HepG2 (cell line): ENCODE data around the gene PCDHGA12. TPM values are rescaled to one million over a fixed set of nuclear protein-coding genes. Genes with fewer than 3 reads are reported as not detected.
"Not testable (repeated sequence)": the region's sequence is repeated elsewhere in the genome, so short reads cannot be mapped to it uniquely, and the experiment has no call there.

ENCODE experiments used
- ATAC-seq: fragments of 200-7000 bp; cut with Tn5 transposase; 3 replicates; pipeline ENCODE4 v1.9.1; 2020; ENCODE audit warnings: mild to moderate bottlenecking, moderate library complexity
- BruUV-seq: library from RNA; stranded (reverse); fragments of 400-500 nt; replicated peaks from 2 replicates; lab custom pipeline; 2021; lab: Mats Ljungman, UMichigan
- CTCF ChIA-PET: fragments of 300-600 bp; formaldehyde crosslinking; extraction: SDS; loops from one replicate; lab custom pipeline; 2021; ENCODE audit warnings: low total read pairs, inconsistent platforms, low intra/inter-chr PET ratio; lab: Yijun Ruan, JAX
- POLR2A ChIA-PET: fragments of 350-600 bp; sonication (Branson Sonifier 250); formaldehyde crosslinking; loops from one replicate; lab custom pipeline; 2020; ENCODE audit warnings: antibody characterized with exemption, inconsistent platforms; lab: Yijun Ruan, JAX
- DNase-seq: peaks from one replicate; pipeline ENCODE4 v3.0.0-alpha.2; 2015; ENCODE audit warnings: low spot score
- FAIRE-seq: peaks from 3 replicates; lab custom pipeline; 2011; peaks lifted over from hg19 to GRCh38; lab: Jason Lieb, UNC
- H2AFZ ChIP-seq: one replicate; pipeline ENCODE4 v1.6.1; 2011; ENCODE audit warnings: low read length, inconsistent platforms
- H3K27ac ChIP-seq: fragments of 300-600 bp; 3 replicates; pipeline ENCODE4 v1.8.0; 2011; ENCODE audit warnings: mixed run types, mild to moderate bottlenecking, mixed read lengths, low read length, inconsistent platforms; ENCODE audit not compliant: insufficient read depth; ENCODE audit errors: extremely low read length
- H3K27me3 ChIP-seq, 2 experiments: fragments of 200-600 bp in 1 of 2; 2 replicates in 1 of 2; 3 replicates in 1 of 2; pipeline versions ENCODE4 v1.6.0 to v1.8.0; 2011; ENCODE audit warnings: low read length in 2 of 2, mild to moderate bottlenecking in 2 of 2, moderate library complexity in 2 of 2, inconsistent platforms in 1 of 2; ENCODE audit not compliant: insufficient read depth in 2 of 2, control insufficient read depth in 1 of 2
- H3K36me3 ChIP-seq, 2 experiments: fragments of 200-600 bp in 1 of 2; replicated peaks in 1 of 2; 2 replicates in 1 of 2; 3 replicates in 1 of 2; pipeline versions ENCODE4 v1.5.1 to v1.8.0; 2011; ENCODE audit warnings: low read length in 2 of 2, inconsistent platforms in 1 of 2; ENCODE audit not compliant: insufficient read depth in 2 of 2, control insufficient read depth in 1 of 2
- H3K4me1 ChIP-seq: 2 replicates; pipeline ENCODE4 v1.5.1; 2012; ENCODE audit warnings: low read length, inconsistent platforms; ENCODE audit not compliant: insufficient read depth
- H3K4me2 ChIP-seq: 2 replicates; pipeline ENCODE4 v1.6.0; 2011; ENCODE audit warnings: low read depth, low read length, inconsistent platforms
- H3K4me3 ChIP-seq, 3 experiments: fragments of 200-600 bp in 1 of 3; sonication (generic), shearing (Covaris generic) in 1 of 3; replicated peaks in 1 of 3; 2 replicates each; pipeline ENCODE4 v1.5.1; 2011 to 2016; ENCODE audit warnings: low read length in 3 of 3, inconsistent platforms in 2 of 3, low read depth in 2 of 3, mild to moderate bottlenecking in 2 of 3, control low read depth in 1 of 3, mixed read lengths in 1 of 3; ENCODE audit not compliant: insufficient read depth in 1 of 3
- H3K79me2 ChIP-seq: one replicate; pipeline ENCODE4 v1.6.1; 2011; ENCODE audit warnings: low read length, inconsistent platforms; ENCODE audit not compliant: insufficient read depth
- H3K9ac ChIP-seq: 2 replicates; pipeline ENCODE4 v1.6.0; 2011; ENCODE audit warnings: mild to moderate bottlenecking, low read depth, low read length, inconsistent platforms; ENCODE audit not compliant: insufficient read depth
- H3K9me3 ChIP-seq: 2 replicates; pipeline ENCODE4 v1.5.1; 2012; ENCODE audit warnings: mild to moderate bottlenecking, low read length
- H4K20me1 ChIP-seq: 2 replicates; pipeline ENCODE4 v1.6.0; 2011; ENCODE audit warnings: inconsistent platforms, mild to moderate bottlenecking, low read length, moderate library complexity; ENCODE audit not compliant: insufficient read depth
- BCL6 ChIP-seq: IDR thresholded peaks from 2 replicates; pipeline ENCODE4 v1.6.1; 2016; ENCODE audit warnings: missing genetic modification reagents, missing compliant biosample characterization
- RAD21 ChIP-seq: fragments of 450-650 bp; formaldehyde crosslinking; IDR thresholded peaks from 2 replicates; pipeline ENCODE4 v1.5.0; 2020; ENCODE audit warnings: mild to moderate bottlenecking
- SMC3 ChIP-seq: IDR thresholded peaks from 2 replicates; pipeline ENCODE4 v1.6.1; 2011; ENCODE audit warnings: low read length, improper control_type of control experiment
- STAG1 ChIP-seq: sonication (generic); formaldehyde crosslinking; IDR thresholded peaks from 2 replicates; pipeline ENCODE4 v1.4.0; 2020; ENCODE audit warnings: missing genetic modification reagents
- WGBS: methylation state at CpG from one replicate; pipeline ENCODE4 v1.1.6; 2017; ENCODE audit warnings: low lambda C conversion rate; 5-methylcytosine and 5-hydroxymethylcytosine counted together
- in situ Hi-C: cut with HindIII; loops from 2 replicates; pipeline ENCODE4 v1.10.0; 2017; ENCODE audit warnings: low pct_unique_long_range_greater_than_20kb; ENCODE audit not compliant: extremely low pct_ligation_motif_present
- intact Hi-C: fragments of 100-400 bp; cut with micrococcal nuclease; formaldehyde crosslinking; loops from one replicate; pipeline ENCODE4 v1.10.0; 2022; ENCODE audit not compliant: unreplicated experiment
- polyA plus RNA-seq, 8 experiments: library from polyadenylated mRNA; depleted of rRNA in 3 of 8; stranded (reverse) in 7 of 8; unstranded in 1 of 8; fragments of >200 nt; fragmentation: Illumina TruSeq in 4 of 8; extraction: Trizol in 4 of 8; gene quantifications; 2 replicates each; pipeline versions ENCODE4 v1.2.1 to v1.2.3, GENCODE V29; 2011 to 2016; ENCODE audit warnings: low read depth in 4 of 8, missing spikeins in 1 of 8, mixed read lengths in 1 of 8; ENCODE audit not compliant: insufficient read depth in 1 of 8
- total RNA-seq, 5 experiments: library from RNA; depleted of rRNA; stranded (reverse); fragments of >200 nt; fragmentation: Illumina TruSeq; extraction: Trizol; gene quantifications; 2 replicates each; pipeline ENCODE4 v1.2.3, GENCODE V29; 2016; ENCODE audit warnings: low read depth in 1 of 5
- TF ChIP-seq, protein P1 (sequence below): sonication (generic); formaldehyde crosslinking; IDR thresholded peaks from 2 replicates; pipeline ENCODE4 v1.5.0; 2020; ENCODE audit warnings: mild to moderate bottlenecking, missing genetic modification reagents, moderate library complexity
- TF ChIP-seq, protein P2 (sequence below): sonication (generic); formaldehyde crosslinking; IDR thresholded peaks from 2 replicates; pipeline ENCODE4 v1.5.1; 2020; ENCODE audit warnings: mild to moderate bottlenecking, missing genetic modification reagents, moderate library complexity

The PCDHGA12 gene
- total and polyA plus RNA-seq, 2 of the 13 experiments (the other 11 are each of a cell fraction or from before 2014, with no cell fraction given): 0.07 to 0.13 TPM

DNA sequence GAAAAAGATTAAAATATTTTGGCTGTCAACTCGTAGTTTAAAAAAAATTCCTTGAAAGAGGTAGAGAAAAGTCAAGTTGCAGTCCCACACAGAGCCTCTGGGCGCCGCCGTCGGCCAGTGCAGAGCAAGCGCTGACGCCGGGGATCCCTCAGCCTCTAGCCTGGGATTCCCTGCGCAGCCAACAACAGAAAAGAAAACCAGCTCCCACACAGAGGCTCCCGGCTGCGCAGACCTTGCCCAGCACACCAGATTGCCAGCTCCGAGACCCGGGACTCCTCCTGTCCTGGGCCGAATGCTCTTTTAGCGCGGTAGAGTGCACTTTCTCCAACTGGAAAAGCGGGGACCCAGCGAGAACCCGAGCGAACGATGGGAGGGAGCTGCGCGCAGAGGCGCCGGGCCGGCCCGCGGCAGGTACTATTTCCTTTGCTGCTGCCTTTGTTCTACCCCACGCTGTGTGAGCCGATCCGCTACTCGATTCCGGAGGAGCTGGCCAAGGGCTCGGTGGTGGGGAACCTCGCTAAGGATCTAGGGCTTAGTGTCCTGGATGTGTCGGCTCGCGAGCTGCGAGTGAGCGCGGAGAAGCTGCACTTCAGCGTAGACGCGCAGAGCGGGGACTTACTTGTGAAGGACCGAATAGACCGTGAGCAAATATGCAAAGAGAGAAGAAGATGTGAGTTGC is 12.7 kb upstream of the PCDHGA12 start, which contains the start of gene PCDHGB7:
Gene PCDHGB7, plus strand, starts transcription at position 184 of the 679 bp plus-strand sequence. Its CDS starts 183 bp downstream, at position 367.
- BruUV-seq, H3K79me2 ChIP-seq, H3K36me3 ChIP-seq, H4K20me1 ChIP-seq, H2AFZ ChIP-seq, H3K27me3 ChIP-seq, H3K9ac ChIP-seq, H3K27ac ChIP-seq, POLR2A ChIA-PET, FAIRE-seq, H3K4me1 ChIP-seq: not testable (repeated sequence)
- 0 out of 2 replicates have a peak, but pooled peaks have one; percentile 5 for TF ChIP-seq SMC3
- TF ChIP-seq BCL6 (CRISPR knock-in tag): peak; percentile 88
- TF ChIP-seq, protein P1, sequence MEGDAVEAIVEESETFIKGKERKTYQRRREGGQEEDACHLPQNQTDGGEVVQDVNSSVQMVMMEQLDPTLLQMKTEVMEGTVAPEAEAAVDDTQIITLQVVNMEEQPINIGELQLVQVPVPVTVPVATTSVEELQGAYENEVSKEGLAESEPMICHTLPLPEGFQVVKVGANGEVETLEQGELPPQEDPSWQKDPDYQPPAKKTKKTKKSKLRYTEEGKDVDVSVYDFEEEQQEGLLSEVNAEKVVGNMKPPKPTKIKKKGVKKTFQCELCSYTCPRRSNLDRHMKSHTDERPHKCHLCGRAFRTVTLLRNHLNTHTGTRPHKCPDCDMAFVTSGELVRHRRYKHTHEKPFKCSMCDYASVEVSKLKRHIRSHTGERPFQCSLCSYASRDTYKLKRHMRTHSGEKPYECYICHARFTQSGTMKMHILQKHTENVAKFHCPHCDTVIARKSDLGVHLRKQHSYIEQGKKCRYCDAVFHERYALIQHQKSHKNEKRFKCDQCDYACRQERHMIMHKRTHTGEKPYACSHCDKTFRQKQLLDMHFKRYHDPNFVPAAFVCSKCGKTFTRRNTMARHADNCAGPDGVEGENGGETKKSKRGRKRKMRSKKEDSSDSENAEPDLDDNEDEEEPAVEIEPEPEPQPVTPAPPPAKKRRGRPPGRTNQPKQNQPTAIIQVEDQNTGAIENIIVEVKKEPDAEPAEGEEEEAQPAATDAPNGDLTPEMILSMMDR (CRISPR knock-in tag): peak; percentile 75
- peak; percentile 74 for TF ChIP-seq STAG1
- TF ChIP-seq, protein P2, sequence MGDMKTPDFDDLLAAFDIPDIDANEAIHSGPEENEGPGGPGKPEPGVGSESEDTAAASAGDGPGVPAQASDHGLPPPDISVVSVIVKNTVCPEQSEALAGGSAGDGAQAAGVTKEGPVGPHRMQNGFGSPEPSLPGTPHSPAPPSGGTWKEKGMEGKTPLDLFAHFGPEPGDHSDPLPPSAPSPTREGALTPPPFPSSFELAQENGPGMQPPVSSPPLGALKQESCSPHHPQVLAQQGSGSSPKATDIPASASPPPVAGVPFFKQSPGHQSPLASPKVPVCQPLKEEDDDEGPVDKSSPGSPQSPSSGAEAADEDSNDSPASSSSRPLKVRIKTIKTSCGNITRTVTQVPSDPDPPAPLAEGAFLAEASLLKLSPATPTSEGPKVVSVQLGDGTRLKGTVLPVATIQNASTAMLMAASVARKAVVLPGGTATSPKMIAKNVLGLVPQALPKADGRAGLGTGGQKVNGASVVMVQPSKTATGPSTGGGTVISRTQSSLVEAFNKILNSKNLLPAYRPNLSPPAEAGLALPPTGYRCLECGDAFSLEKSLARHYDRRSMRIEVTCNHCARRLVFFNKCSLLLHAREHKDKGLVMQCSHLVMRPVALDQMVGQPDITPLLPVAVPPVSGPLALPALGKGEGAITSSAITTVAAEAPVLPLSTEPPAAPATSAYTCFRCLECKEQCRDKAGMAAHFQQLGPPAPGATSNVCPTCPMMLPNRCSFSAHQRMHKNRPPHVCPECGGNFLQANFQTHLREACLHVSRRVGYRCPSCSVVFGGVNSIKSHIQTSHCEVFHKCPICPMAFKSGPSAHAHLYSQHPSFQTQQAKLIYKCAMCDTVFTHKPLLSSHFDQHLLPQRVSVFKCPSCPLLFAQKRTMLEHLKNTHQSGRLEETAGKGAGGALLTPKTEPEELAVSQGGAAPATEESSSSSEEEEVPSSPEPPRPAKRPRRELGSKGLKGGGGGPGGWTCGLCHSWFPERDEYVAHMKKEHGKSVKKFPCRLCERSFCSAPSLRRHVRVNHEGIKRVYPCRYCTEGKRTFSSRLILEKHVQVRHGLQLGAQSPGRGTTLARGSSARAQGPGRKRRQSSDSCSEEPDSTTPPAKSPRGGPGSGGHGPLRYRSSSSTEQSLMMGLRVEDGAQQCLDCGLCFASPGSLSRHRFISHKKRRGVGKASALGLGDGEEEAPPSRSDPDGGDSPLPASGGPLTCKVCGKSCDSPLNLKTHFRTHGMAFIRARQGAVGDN (CRISPR knock-in tag): peak; percentile 20; the same call in 1 of the 2 replicates
- TF ChIP-seq RAD21 (CRISPR knock-in tag): peak; percentile 61
- DNase-seq (peak; percentile 27), ATAC-seq (peak; percentile 94)
- H3K4me3 ChIP-seq: peak within 1 kb of the TSS in 1 of 3 experiments; percentile 16; a peak in 1 of 6 replicates
- H3K9me3 ChIP-seq: peaks cover 30% of the 10 kb centered on the region
- peak within 1 kb of the TSS; percentile 27; the same call in 1 of the 2 replicates for H3K4me2 ChIP-seq
- 74% methylated on average over 38 of the region's 47 CpGs for WGBS
- intact Hi-C loops: loop anchor here (1.0 kb wide), 3 partner anchors 108 to 147 kb away; no protein-coding TSS in a partner anchor
- in situ Hi-C loops: loop anchor here (5.0 kb wide), 2 partner anchors 105 to 145 kb away; no protein-coding TSS in a partner anchor
- CTCF ChIA-PET: interaction anchor here (0.7 to 1.6 kb wide), 4 partner anchors 95 to 147 kb away, joined by 5 to 13 read pairs (median 8); no protein-coding TSS in a partner anchor
